WTC11 (cell line): ENCODE results near the gene RPL35. TPM values are rescaled to one million over a fixed set of nuclear protein-coding genes. Genes with fewer than 3 reads are reported as not detected.
"Not testable (repeated sequence)": the region's sequence is repeated elsewhere in the genome, so short reads cannot be mapped to it uniquely, and the experiment has no call there.

ENCODE experiments used
- ATAC-seq: fragments of 200-7000 bp; cut with Tn5 transposase; 2 replicates; pipeline ENCODE4 v1.10.0; 2021; ENCODE audit warnings: mild to moderate bottlenecking, moderate library complexity
- CTCF ChIA-PET: fragments of 300-600 bp; sonication (Branson Sonifier 250); formaldehyde crosslinking; loops from one replicate; lab custom pipeline; 2021; ENCODE audit warnings: antibody characterized with exemption; lab: Charles Lee
- POLR2A ChIA-PET: fragments of 350-600 bp; sonication (Branson Sonifier 250); formaldehyde crosslinking; loops from one replicate; lab custom pipeline; 2021; ENCODE audit warnings: antibody characterized with exemption; lab: Charles Lee
- DNase-seq: peaks from one replicate; pipeline ENCODE4 v3.0.0; 2021; ENCODE audit warnings: low spot score
- H3K27ac Mint-ChIP-seq: 2 replicates; pipeline ENCODE4 v1.8.0; 2021; ENCODE audit warnings: mixed read lengths
- H3K27me3 Mint-ChIP-seq: 2 replicates; pipeline ENCODE4 v1.8.0; 2021; ENCODE audit warnings: low read depth, mild to moderate bottlenecking, moderate library complexity, mixed read lengths
- H3K36me3 Mint-ChIP-seq: 2 replicates; pipeline ENCODE4 v1.8.0; 2021; ENCODE audit warnings: mixed read lengths
- H3K4me1 Mint-ChIP-seq: 2 replicates; pipeline ENCODE4 v1.8.0; 2022; ENCODE audit warnings: mixed read lengths
- H3K4me3 Mint-ChIP-seq: 2 replicates; pipeline ENCODE4 v1.8.0; 2021; ENCODE audit warnings: mild to moderate bottlenecking, moderate library complexity, mixed read lengths
- H3K9me3 Mint-ChIP-seq: 2 replicates; pipeline ENCODE4 v1.8.0; 2021; ENCODE audit warnings: mixed read lengths
- CBFB ChIP-seq: sonication (generic); formaldehyde crosslinking; IDR thresholded peaks from 2 replicates; pipeline ENCODE4 v1.8.1; 2022; ENCODE audit warnings: mild to moderate bottlenecking, low read depth, missing genetic modification reagents
- CREM ChIP-seq: sonication (generic); formaldehyde crosslinking; IDR thresholded peaks from 2 replicates; pipeline ENCODE4 v1.8.1; 2022; ENCODE audit warnings: mild to moderate bottlenecking, missing genetic modification reagents, moderate library complexity
- E2F5 ChIP-seq: sonication (generic); formaldehyde crosslinking; IDR thresholded peaks from 2 replicates; pipeline ENCODE4 v1.8.1; 2022; ENCODE audit warnings: mild to moderate bottlenecking, moderate library complexity, missing genetic modification reagents
- ELF4 ChIP-seq: sonication (generic); formaldehyde crosslinking; IDR thresholded peaks from 2 replicates; pipeline ENCODE4 v1.8.1; 2022; ENCODE audit warnings: low read depth, mild to moderate bottlenecking, moderate library complexity, missing genetic modification reagents
- ESRRA ChIP-seq: sonication (generic); formaldehyde crosslinking; IDR thresholded peaks from 2 replicates; pipeline ENCODE4 v1.8.1; 2022; ENCODE audit warnings: mild to moderate bottlenecking, missing genetic modification reagents, borderline replicate concordance
- FOXK1 ChIP-seq: sonication (generic); formaldehyde crosslinking; IDR thresholded peaks from 2 replicates; pipeline ENCODE4 v1.8.0; 2022; ENCODE audit warnings: mild to moderate bottlenecking, moderate library complexity, missing genetic modification reagents
- FOXP1 ChIP-seq: sonication (generic); formaldehyde crosslinking; IDR thresholded peaks from 2 replicates; pipeline ENCODE4 v1.8.0; 2022; ENCODE audit warnings: missing genetic modification reagents, mild to moderate bottlenecking, moderate library complexity, borderline replicate concordance
- HMGA2 ChIP-seq: fragments of 250-450 bp; sonication (Bioruptor Pico); IDR thresholded peaks from 2 replicates; pipeline ENCODE4 v1.4.0; 2021; ENCODE audit warnings: mild to moderate bottlenecking, moderate library complexity
- JAZF1 ChIP-seq: fragments of 250-450 bp; sonication (Bioruptor Pico); IDR thresholded peaks from 2 replicates; pipeline ENCODE4 v1.9.0; 2021; ENCODE audit warnings: moderate library complexity, mild to moderate bottlenecking, inconsistent platforms
- KAT7 ChIP-seq: sonication (generic); formaldehyde crosslinking; IDR thresholded peaks from 2 replicates; pipeline ENCODE4 v1.8.1; 2023; ENCODE audit warnings: missing genetic modification reagents, mild to moderate bottlenecking, borderline replicate concordance
- MAX ChIP-seq: sonication (generic); formaldehyde crosslinking; IDR thresholded peaks from 2 replicates; pipeline ENCODE4 v1.8.0; 2022; ENCODE audit warnings: mild to moderate bottlenecking, missing genetic modification reagents
- NFYB ChIP-seq: sonication (generic); formaldehyde crosslinking; conservative IDR thresholded peaks from 2 replicates; pipeline ENCODE4 v1.8.0; 2022; ENCODE audit warnings: low read depth, missing genetic modification reagents
- NR2C2 ChIP-seq: sonication (generic); formaldehyde crosslinking; IDR thresholded peaks from 2 replicates; pipeline ENCODE4 v1.8.0; 2022; ENCODE audit warnings: mild to moderate bottlenecking, missing genetic modification reagents
- ZNF121 ChIP-seq: sonication (generic); formaldehyde crosslinking; IDR thresholded peaks from 2 replicates; pipeline ENCODE4 v1.8.0; 2023; ENCODE audit warnings: missing genetic modification reagents
- ZNF671 ChIP-seq: fragments of 250-450 bp; sonication (Bioruptor Pico); IDR thresholded peaks from 2 replicates; pipeline ENCODE4 v1.8.0; 2021; ENCODE audit warnings: mild to moderate bottlenecking
- ZSCAN18 ChIP-seq: fragments of 250-450 bp; sonication (Bioruptor Pico); IDR thresholded peaks from 2 replicates; pipeline ENCODE4 v2.1.2; 2022; ENCODE audit warnings: mild to moderate bottlenecking, moderate library complexity
- total RNA-seq: library from RNA; stranded (reverse); gene quantifications from 3 replicates; pipeline ENCODE4 v1.2.3, GENCODE V29; 2021
- TF ChIP-seq, protein P1 (sequence below): sonication (generic); formaldehyde crosslinking; conservative IDR thresholded peaks from 2 replicates; pipeline ENCODE4 v1.8.1; 2022; ENCODE audit warnings: mild to moderate bottlenecking, missing genetic modification reagents
- TF ChIP-seq, protein P2 (sequence below): sonication (generic); formaldehyde crosslinking; IDR thresholded peaks from 2 replicates; pipeline ENCODE4 v1.8.1; 2023; ENCODE audit warnings: mild to moderate bottlenecking, missing genetic modification reagents, borderline replicate concordance
- TF ChIP-seq, protein P3 (sequence below): sonication (generic); formaldehyde crosslinking; IDR thresholded peaks from 2 replicates; pipeline ENCODE4 v1.8.0; 2022; ENCODE audit warnings: mild to moderate bottlenecking, missing genetic modification reagents

Gene RPL35
- total RNA-seq, 1 experiment from 2014 or later, result 1,710 TPM

DNA sequence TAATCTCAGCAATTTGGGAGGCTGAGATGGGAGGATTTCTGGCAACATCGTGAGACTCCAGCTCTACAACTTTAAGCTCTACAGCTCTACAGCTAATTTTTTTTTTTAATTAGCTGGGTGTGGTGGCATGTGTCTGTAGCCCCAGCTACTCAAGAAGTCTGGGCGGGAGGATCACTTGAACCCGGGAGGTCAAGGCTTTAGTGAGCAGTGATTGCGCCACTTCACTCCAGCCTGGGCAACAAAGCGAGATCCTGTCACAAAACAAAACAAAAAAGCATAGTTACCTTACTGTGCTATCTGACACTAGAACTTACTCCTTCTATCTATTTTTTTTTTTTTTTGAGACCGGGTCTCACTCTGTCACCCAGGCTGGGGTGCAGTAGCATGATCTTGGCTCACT is 14.8 kb downstream of the RPL35 start:
- Mint-ChIP-seq H3K9me3 (no peaks in the 10 kb centered on the region), H3K27ac (no peak overlapping the region), H3K27me3 (no peaks in the 10 kb centered on the region), H3K36me3 (no peaks in the 10 kb centered on the region), H3K4me1 (peaks cover 5% of the 10 kb centered on the region), H3K4me3 (no peak overlapping the region)
- no peak for ATAC-seq
- ChIA-PET CTCF (interaction anchor here (1.4 to 12.9 kb wide), 3 partner anchors 6 to 73 kb away, joined by 3 to 935 read pairs (median 283); partner anchors contain the start of genes NR6A1, OLFML2A and WDR38), POLR2A (no interaction called here)
- TF ChIP-seq FOXK1 (no peak), CBFB (CRISPR knock-in tag) (no peak), MAX (CRISPR knock-in tag) (no peak), HMGA2 (CRISPR knock-in tag) (no peak), ZNF121 (no peak)
- no peak for DNase-seq

DNA sequence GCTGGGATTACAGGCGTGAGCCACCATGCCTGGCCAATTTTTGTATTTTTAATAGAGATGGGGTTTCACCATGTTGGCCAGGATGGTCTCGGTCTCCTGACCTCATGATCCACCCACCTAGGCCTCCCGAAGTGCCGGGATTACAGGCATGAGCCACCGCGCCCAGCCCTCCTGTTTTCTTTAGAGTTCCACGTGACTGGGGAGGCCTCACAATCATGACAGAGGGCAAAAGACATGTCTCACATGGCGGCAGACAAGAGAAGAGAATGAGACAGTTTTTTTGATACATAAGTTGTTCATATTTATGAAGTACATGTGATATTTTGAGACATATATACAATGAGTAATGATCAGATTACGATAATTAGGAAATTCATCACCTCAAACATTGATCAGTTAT is 15.3 kb downstream of the RPL35 start:
- H3K27ac Mint-ChIP-seq, DNase-seq, H3K36me3 Mint-ChIP-seq, ATAC-seq, H3K4me1 Mint-ChIP-seq, H3K9me3 Mint-ChIP-seq, H3K4me3 Mint-ChIP-seq, POLR2A ChIA-PET, H3K27me3 Mint-ChIP-seq: not testable (repeated sequence)
- CTCF ChIA-PET, result interaction anchor here (0.7 to 12.9 kb wide), 4 partner anchors 7 to 72 kb away, joined by 3 to 935 read pairs (median 143); partner anchors contain the start of genes NR6A1, OLFML2A and WDR38

DNA sequence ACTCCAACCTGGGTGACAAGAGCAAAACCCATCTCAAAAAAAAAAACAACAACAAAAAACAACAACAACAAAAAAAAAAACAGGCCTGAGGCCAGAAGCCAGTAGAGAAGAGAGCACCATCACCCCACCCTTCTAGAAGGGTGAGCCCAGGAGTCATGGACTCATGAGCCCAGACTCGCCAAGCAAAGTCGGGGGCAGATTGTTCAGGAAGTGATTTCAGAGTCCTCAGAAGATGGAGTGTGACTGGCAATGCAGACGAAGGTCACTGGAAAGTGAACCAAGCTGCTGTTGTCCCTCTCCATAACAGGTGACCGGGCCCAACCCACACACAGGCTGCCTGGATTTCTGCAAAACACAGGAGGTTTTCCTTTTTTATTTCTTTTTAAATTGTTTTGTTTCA is 17.5 kb downstream of the RPL35 start:
- Mint-ChIP-seq H3K9me3 (no peaks in the 10 kb centered on the region), H3K4me1 (peaks cover 3% of the 10 kb centered on the region; the same call in 1 of the 2 replicates)
- ATAC-seq, result no peak
- TF ChIP-seq CREM (CRISPR knock-in tag) (no peak), ZSCAN18 (no peak), NFYB (CRISPR knock-in tag) (no peak), JAZF1 (CRISPR knock-in tag) (no peak), FOXK1 (no peak)
- TF ChIP-seq, protein P1, sequence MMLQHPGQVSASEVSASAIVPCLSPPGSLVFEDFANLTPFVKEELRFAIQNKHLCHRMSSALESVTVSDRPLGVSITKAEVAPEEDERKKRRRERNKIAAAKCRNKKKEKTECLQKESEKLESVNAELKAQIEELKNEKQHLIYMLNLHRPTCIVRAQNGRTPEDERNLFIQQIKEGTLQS (CRISPR knock-in tag), result no peak
- TF ChIP-seq, all 79 proteins: peak for 0
- CTCF ChIA-PET, result interaction anchor here (11.4 kb wide), 1 partner anchor 9 kb away, joined by 283 read pairs; the partner anchor contains the start of gene WDR38
- POLR2A ChIA-PET, result no interaction called here
- Mint-ChIP-seq H3K27ac (peak overlapping the region; percentile 24; the same call in 1 of the 2 replicates), H3K36me3 (no peaks in the 10 kb centered on the region), H3K4me3 (no peak overlapping the region), H3K27me3 (no peaks in the 10 kb centered on the region)
- DNase-seq, result no peak

- no peaks in the 10 kb centered on the region for H3K36me3 Mint-ChIP-seq
- H3K4me1 Mint-ChIP-seq, result peaks cover 3% of the 10 kb centered on the region; the same call in 1 of the 2 replicates
- H3K4me3 Mint-ChIP-seq, result no peak overlapping the region
- no peaks in the 10 kb centered on the region for H3K27me3 Mint-ChIP-seq
- DNase-seq (no peak), ATAC-seq (no peak)
- ChIA-PET CTCF (interaction anchor here (11.4 to 12.7 kb wide), 2 partner anchors 9 to 69 kb away, joined by 283 to 323 read pairs; partner anchors contain the start of genes NR6A1, OLFML2A and WDR38), POLR2A (no interaction called here)
- no peak overlapping the region for H3K27ac Mint-ChIP-seq
- TF ChIP-seq ESRRA (CRISPR knock-in tag) (no peak), KAT7 (CRISPR knock-in tag) (no peak), FOXK1 (no peak), NR2C2 (no peak), ELF4 (CRISPR knock-in tag) (no peak), FOXP1 (no peak), ZNF671 (no peak), E2F5 (CRISPR knock-in tag) (no peak)
- TF ChIP-seq, protein P2, sequence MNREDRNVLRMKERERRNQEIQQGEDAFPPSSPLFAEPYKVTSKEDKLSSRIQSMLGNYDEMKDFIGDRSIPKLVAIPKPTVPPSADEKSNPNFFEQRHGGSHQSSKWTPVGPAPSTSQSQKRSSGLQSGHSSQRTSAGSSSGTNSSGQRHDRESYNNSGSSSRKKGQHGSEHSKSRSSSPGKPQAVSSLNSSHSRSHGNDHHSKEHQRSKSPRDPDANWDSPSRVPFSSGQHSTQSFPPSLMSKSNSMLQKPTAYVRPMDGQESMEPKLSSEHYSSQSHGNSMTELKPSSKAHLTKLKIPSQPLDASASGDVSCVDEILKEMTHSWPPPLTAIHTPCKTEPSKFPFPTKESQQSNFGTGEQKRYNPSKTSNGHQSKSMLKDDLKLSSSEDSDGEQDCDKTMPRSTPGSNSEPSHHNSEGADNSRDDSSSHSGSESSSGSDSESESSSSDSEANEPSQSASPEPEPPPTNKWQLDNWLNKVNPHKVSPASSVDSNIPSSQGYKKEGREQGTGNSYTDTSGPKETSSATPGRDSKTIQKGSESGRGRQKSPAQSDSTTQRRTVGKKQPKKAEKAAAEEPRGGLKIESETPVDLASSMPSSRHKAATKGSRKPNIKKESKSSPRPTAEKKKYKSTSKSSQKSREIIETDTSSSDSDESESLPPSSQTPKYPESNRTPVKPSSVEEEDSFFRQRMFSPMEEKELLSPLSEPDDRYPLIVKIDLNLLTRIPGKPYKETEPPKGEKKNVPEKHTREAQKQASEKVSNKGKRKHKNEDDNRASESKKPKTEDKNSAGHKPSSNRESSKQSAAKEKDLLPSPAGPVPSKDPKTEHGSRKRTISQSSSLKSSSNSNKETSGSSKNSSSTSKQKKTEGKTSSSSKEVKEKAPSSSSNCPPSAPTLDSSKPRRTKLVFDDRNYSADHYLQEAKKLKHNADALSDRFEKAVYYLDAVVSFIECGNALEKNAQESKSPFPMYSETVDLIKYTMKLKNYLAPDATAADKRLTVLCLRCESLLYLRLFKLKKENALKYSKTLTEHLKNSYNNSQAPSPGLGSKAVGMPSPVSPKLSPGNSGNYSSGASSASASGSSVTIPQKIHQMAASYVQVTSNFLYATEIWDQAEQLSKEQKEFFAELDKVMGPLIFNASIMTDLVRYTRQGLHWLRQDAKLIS (CRISPR knock-in tag), result no peak
- TF ChIP-seq, protein P3, sequence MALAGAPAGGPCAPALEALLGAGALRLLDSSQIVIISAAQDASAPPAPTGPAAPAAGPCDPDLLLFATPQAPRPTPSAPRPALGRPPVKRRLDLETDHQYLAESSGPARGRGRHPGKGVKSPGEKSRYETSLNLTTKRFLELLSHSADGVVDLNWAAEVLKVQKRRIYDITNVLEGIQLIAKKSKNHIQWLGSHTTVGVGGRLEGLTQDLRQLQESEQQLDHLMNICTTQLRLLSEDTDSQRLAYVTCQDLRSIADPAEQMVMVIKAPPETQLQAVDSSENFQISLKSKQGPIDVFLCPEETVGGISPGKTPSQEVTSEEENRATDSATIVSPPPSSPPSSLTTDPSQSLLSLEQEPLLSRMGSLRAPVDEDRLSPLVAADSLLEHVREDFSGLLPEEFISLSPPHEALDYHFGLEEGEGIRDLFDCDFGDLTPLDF, result no peak
- H3K9me3 Mint-ChIP-seq, result no peaks in the 10 kb centered on the region
These were observed 18.2 kb downstream of the RPL35 start for GRCh38 chr9:124843456-124844034.
